Activated T-cell treated with anti-CD3 and anti-CD28 coated beads, Interleukin-2, amount 50 U/mL, for 24 hours (primary cell): Measurements from ENCODE around the gene SETD4.

ENCODE experiments used
- DNase-seq: peaks from one replicate; pipeline ENCODE4 v3.0.0-alpha.2; 2020
- H3K27ac Mint-ChIP-seq: 2 replicates; pipeline ENCODE4 v1.8.0; 2020; ENCODE audit warnings: mild to moderate bottlenecking, mixed read lengths
- H3K27me3 Mint-ChIP-seq: 2 replicates; pipeline ENCODE4 v1.8.0; 2020; ENCODE audit warnings: mixed read lengths
- H3K36me3 Mint-ChIP-seq: 2 replicates; pipeline ENCODE4 v1.8.0; 2020; ENCODE audit warnings: low read depth, mixed read lengths
- H3K4me1 Mint-ChIP-seq: 2 replicates; pipeline ENCODE4 v1.8.0; 2020; ENCODE audit warnings: low read depth, mixed read lengths
- H3K4me3 Mint-ChIP-seq: 2 replicates; pipeline ENCODE4 v1.8.0; 2020; ENCODE audit warnings: mild to moderate bottlenecking, moderate library complexity, mixed read lengths
- H3K9me3 Mint-ChIP-seq: 2 replicates; pipeline ENCODE4 v1.8.0; 2020; ENCODE audit warnings: mixed read lengths

The SETD4 gene

GRCh38 chr21:36022427-36023091 lies 37.8 kb downstream of the SETD4 start:
- Mint-ChIP-seq H3K4me1 (no peaks in the 10 kb centered on the region), H3K27ac (no peak overlapping the region), H3K36me3 (no peaks in the 10 kb centered on the region), H3K27me3 (peaks cover 6% of the 10 kb centered on the region), H3K9me3 (peaks cover 6% of the 10 kb centered on the region), H3K4me3 (no peak overlapping the region)
- no peak for DNase-seq

GRCh38 chr21:36021251-36021837 lies 39.0 kb downstream of the SETD4 start:
- Mint-ChIP-seq H3K36me3 (no peaks in the 10 kb centered on the region), H3K27me3 (peaks cover 10% of the 10 kb centered on the region), H3K4me3 (no peak overlapping the region), H3K4me1 (no peaks in the 10 kb centered on the region), H3K9me3 (peaks cover 6% of the 10 kb centered on the region), H3K27ac (no peak overlapping the region)
- DNase-seq = no peak

DNA sequence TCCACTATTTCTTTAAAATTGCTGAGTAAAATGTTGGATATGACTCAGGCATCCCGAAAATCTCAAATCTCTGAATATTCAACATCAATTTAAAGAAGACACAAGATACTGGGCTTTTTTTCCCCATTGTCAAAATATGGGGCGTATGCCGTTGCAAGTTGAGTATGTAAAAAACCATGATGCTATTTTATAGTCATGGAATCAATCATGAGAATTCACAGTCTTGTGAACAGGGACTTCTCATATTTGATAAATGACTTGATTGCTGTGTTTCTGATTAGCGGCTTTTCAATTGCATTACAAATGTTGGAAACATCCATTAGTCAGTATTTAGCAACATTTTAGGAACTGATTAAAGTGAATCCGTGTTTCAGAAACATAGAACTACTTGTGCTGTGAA lies 45.3 kb downstream of the SETD4 start:
- Mint-ChIP-seq H3K27me3 (peaks cover 16% of the 10 kb centered on the region), H3K9me3 (no peaks in the 10 kb centered on the region), H3K36me3 (no peaks in the 10 kb centered on the region), H3K27ac (no peak overlapping the region), H3K4me3 (no peak overlapping the region), H3K4me1 (no peaks in the 10 kb centered on the region)
- no peak for DNase-seq

GRCh38 chr21:36010801-36011200 lies 49.5 kb downstream of the SETD4 start:
- Mint-ChIP-seq H3K36me3 (no peaks in the 10 kb centered on the region), H3K27me3 (peaks cover 13% of the 10 kb centered on the region)

DNA sequence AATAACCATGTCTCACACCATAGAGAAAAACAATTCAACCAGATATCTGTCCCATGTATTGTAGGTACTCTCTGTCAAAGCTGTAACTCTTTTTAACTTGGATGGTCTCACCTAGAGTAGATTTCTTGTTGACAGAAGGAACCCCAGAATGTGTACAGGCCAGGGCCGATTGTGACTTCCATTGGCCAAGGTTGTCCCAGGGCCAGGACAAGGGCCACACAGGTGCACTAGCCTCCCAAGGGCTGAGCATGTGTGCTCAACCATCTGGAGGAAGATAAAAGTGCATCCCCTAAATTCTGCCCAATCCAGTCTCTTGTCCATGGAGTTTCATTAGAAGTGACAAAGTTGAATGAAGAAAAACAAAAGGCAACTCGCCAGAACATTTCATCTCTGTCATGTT lies 51.8 kb downstream of the SETD4 start:
- H3K9me3 Mint-ChIP-seq = no peaks in the 10 kb centered on the region
- no peak for DNase-seq
- peaks cover 14% of the 10 kb centered on the region for H3K27me3 Mint-ChIP-seq
- no peaks in the 10 kb centered on the region for H3K36me3 Mint-ChIP-seq
- no peaks in the 10 kb centered on the region for H3K4me1 Mint-ChIP-seq
- no peak overlapping the region for H3K4me3 Mint-ChIP-seq
- H3K27ac Mint-ChIP-seq = no peak overlapping the region

More at GRCh38 chr21:36010801-36011200, 49.5 kb downstream of the SETD4 start:
- Mint-ChIP-seq H3K9me3 (no peaks in the 10 kb centered on the region), H3K4me1 (no peaks in the 10 kb centered on the region), H3K4me3 (no peak overlapping the region), H3K27ac (no peak overlapping the region)
- DNase-seq = no peak

DNA sequence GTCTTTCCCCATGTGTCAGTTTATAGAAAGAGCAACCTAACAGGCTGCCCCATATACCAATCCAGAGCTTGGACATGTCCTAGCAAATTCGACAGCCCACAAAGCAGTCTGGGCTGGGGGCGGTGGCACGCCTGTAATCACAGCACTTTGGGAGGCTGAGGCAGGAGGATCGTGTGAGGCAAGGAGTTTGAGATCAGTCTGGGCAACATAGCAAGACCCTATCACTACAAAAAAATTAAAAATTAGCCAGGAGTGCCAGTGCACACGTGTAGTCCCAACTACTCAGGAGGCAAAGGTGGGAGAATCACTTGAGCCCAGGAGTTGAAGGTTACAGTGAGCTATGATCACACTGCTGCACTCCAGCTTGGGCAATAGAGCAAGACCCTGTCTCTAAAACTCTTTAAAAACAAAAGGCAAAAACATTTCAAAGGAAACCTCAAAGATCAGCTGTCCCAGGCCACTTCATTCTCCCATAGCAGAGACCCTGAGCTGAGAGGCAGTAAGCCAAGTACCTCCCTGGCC lies 54.4 kb downstream of the SETD4 start:
- H3K27me3 Mint-ChIP-seq = peaks cover 24% of the 10 kb centered on the region
- H3K4me3 Mint-ChIP-seq = no peak overlapping the region
- DNase-seq = no peak
- H3K9me3 Mint-ChIP-seq = no peaks in the 10 kb centered on the region
- no peak overlapping the region for H3K27ac Mint-ChIP-seq
- no peaks in the 10 kb centered on the region for H3K4me1 Mint-ChIP-seq
- no peaks in the 10 kb centered on the region for H3K36me3 Mint-ChIP-seq

- H3K9me3 Mint-ChIP-seq = no peaks in the 10 kb centered on the region
- no peak for DNase-seq
- no peak overlapping the region for H3K27ac Mint-ChIP-seq
- no peaks in the 10 kb centered on the region for H3K36me3 Mint-ChIP-seq
- peaks cover 31% of the 10 kb centered on the region for H3K27me3 Mint-ChIP-seq
- no peak overlapping the region for H3K4me3 Mint-ChIP-seq
- H3K4me1 Mint-ChIP-seq = no peaks in the 10 kb centered on the region
These were observed 55.3 kb downstream of the SETD4 start for GRCh38 chr21:36005018-36005417.

DNA sequence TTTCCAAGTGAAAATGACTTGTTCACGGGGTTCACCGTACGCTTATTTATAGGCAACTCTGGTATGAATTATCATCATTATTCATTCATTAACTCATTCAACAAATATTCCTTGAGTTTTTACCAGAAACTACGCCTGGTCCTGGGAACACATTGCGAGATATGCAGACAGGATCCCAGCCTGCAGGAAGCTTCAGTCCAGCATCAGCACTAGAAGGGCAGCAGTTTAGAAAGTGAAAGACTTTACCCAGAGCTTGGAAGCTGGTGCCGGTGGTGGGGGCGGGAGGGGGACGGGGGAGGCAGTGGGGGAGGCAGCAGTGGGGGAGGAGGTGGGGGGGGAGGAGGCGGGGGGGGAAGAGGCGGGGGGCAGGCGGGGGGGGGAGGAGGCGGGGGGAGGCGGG lies 55.9 kb downstream of the SETD4 start:
- DNase-seq = no peak
- no peak overlapping the region for H3K27ac Mint-ChIP-seq
- H3K27me3 Mint-ChIP-seq = peaks cover 36% of the 10 kb centered on the region

GRCh38 chr21:36003776-36004175 lies 56.5 kb downstream of the SETD4 start:
- no peaks in the 10 kb centered on the region for H3K9me3 Mint-ChIP-seq
- no peak overlapping the region for H3K4me3 Mint-ChIP-seq
- H3K27me3 Mint-ChIP-seq = peaks cover 43% of the 10 kb centered on the region
- DNase-seq = no peak
- no peaks in the 10 kb centered on the region for H3K36me3 Mint-ChIP-seq
- H3K27ac Mint-ChIP-seq = no peak overlapping the region
- no peaks in the 10 kb centered on the region for H3K4me1 Mint-ChIP-seq

More for the DNA sequence above, 55.9 kb downstream of the SETD4 start:
- no peak overlapping the region for H3K4me3 Mint-ChIP-seq
- H3K4me1 Mint-ChIP-seq = no peaks in the 10 kb centered on the region
- no peaks in the 10 kb centered on the region for H3K9me3 Mint-ChIP-seq
- H3K36me3 Mint-ChIP-seq = no peaks in the 10 kb centered on the region

- H3K4me3 Mint-ChIP-seq = no peak overlapping the region
- H3K27ac Mint-ChIP-seq = no peak overlapping the region
- no peaks in the 10 kb centered on the region for H3K9me3 Mint-ChIP-seq
- no peak for DNase-seq
- H3K4me1 Mint-ChIP-seq = peaks cover 16% of the 10 kb centered on the region
- H3K36me3 Mint-ChIP-seq = no peaks in the 10 kb centered on the region
- peaks cover 44% of the 10 kb centered on the region for H3K27me3 Mint-ChIP-seq
These were observed 64.1 kb downstream of the SETD4 start for GRCh38 chr21:35996217-35996616.

DNA sequence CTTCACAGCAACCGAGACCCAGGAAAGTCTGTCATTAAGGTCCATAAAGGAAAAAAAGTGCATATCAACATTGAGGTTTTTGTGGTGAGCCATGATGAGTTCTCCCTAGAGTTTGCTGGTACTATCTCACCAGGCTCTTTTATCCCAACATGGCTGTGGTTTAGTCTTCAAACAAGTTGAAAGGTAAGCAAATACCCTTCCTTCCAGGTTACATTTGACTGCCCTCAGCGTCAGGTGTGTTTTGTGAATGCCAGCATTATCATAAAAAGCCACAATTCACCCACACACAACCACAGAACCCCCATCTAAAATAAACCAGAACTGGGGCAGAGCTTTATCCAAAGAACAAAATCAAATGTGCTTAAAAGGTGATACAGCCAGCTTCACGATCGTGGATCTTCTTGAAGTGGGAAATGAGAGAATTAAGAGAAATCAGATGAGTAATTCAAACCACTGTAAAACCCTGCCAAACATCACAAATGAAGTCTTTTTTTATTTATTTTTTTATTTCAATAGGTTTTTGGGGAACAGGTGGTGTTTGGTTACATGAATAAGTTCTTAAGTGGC lies 64.7 kb downstream of the SETD4 start:
- DNase-seq = no peak
- Mint-ChIP-seq H3K4me1 (peaks cover 16% of the 10 kb centered on the region), H3K9me3 (no peaks in the 10 kb centered on the region), H3K27ac (no peak overlapping the region), H3K27me3 (peaks cover 38% of the 10 kb centered on the region), H3K36me3 (no peaks in the 10 kb centered on the region), H3K4me3 (no peak overlapping the region)

- Mint-ChIP-seq H3K4me1 (peaks cover 16% of the 10 kb centered on the region), H3K9me3 (no peaks in the 10 kb centered on the region), H3K4me3 (no peak overlapping the region), H3K36me3 (no peaks in the 10 kb centered on the region), H3K27ac (no peak overlapping the region), H3K27me3 (peaks cover 38% of the 10 kb centered on the region)
- DNase-seq = no peak
These were observed 65.7 kb downstream of the SETD4 start for GRCh38 chr21:35994613-35995012.

- DNase-seq = no peak
- H3K27me3 Mint-ChIP-seq = peaks cover 38% of the 10 kb centered on the region
These were observed 66.3 kb downstream of the SETD4 start for GRCh38 chr21:35993875-35994490.

DNA sequence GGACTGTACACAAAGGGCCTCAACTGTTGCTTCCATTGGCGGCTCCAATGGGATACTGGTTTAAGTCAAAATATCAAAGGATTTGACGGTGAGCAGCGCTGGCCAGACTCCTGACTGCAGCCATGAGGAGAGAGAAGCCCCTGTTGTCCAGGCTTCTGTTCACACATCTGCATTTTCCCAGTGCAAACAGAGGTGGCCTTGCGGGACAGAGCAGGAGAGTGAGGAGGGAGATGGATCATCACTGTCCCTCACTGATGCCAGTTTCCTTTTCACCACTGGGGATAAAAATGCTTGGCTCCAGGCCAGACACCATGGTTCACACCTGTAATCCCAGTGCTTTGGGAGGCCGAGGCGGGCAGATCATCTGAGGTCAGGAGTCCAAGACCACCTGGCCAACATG lies 69.2 kb downstream of the SETD4 start:
- peaks cover 30% of the 10 kb centered on the region for H3K27me3 Mint-ChIP-seq
- no peak for DNase-seq
- H3K36me3 Mint-ChIP-seq = no peaks in the 10 kb centered on the region
- H3K9me3 Mint-ChIP-seq = no peaks in the 10 kb centered on the region
- no peak overlapping the region for H3K27ac Mint-ChIP-seq
- H3K4me3 Mint-ChIP-seq = no peak overlapping the region
- H3K4me1 Mint-ChIP-seq = peaks cover 14% of the 10 kb centered on the region

More at GRCh38 chr21:35993875-35994490, 66.3 kb downstream of the SETD4 start:
- no peak overlapping the region for H3K27ac Mint-ChIP-seq
- H3K4me3 Mint-ChIP-seq = no peak overlapping the region
- no peaks in the 10 kb centered on the region for H3K36me3 Mint-ChIP-seq
- peaks cover 16% of the 10 kb centered on the region for H3K4me1 Mint-ChIP-seq
- no peaks in the 10 kb centered on the region for H3K9me3 Mint-ChIP-seq

GRCh38 chr21:35990609-35991008 lies 69.7 kb downstream of the SETD4 start:
- Mint-ChIP-seq H3K27ac (no peak overlapping the region), H3K27me3 (peaks cover 30% of the 10 kb centered on the region), H3K4me3 (no peak overlapping the region), H3K36me3 (no peaks in the 10 kb centered on the region), H3K9me3 (no peaks in the 10 kb centered on the region), H3K4me1 (peaks cover 10% of the 10 kb centered on the region)
- DNase-seq = no peak
